GM21529 (cell line): ENCODE measurements around the gene CHST13.

Source experiments
- ATAC-seq: cut with Tn5 transposase; IDR thresholded peaks from one replicate; pipeline ENCODE4 v1.9.1; 2021; ENCODE audit not compliant: unreplicated experiment

The CHST13 gene, protein sequence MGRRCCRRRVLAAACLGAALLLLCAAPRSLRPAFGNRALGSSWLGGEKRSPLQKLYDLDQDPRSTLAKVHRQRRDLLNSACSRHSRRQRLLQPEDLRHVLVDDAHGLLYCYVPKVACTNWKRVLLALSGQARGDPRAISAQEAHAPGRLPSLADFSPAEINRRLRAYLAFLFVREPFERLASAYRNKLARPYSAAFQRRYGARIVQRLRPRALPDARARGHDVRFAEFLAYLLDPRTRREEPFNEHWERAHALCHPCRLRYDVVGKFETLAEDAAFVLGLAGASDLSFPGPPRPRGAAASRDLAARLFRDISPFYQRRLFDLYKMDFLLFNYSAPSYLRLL

DNA sequence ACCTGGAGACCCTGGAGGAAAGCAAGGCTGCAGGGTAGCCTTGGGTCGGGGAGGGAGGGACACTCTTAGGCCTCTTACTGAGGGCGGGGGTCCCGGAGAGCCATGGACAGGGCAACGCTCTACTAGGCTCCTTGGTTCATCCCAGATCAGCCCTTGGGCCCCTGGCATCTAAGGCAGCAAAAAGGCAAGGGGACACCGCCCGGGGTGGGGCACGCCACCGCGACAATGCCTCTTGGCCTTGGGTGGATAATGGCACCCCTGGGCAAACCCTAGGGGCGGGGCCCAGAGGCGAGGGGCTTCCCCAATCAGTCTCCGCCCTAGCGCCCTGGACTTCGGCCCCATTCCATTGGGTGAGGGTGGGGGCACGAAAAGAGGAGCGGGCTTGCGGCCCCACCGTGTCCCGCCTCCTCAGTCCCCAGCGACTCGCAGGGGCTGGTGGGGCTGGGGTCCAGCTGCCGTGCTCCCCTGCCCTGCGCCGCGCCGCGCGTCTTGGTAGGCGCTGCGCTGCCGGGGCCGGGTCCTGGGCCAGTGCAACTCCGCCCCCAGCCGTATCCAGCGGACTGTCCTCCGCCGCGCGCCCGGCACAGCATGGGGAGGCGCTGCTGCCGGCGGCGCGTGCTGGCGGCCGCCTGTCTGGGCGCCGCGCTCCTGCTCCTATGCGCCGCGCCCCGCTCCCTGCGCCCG, at the start of gene CHST13:
Gene CHST13, plus strand, starts transcription at position 411 of the 684 bp plus-strand sequence. Its CDS starts 178 bp downstream, at position 589.
- ATAC-seq = no peak

DNA sequence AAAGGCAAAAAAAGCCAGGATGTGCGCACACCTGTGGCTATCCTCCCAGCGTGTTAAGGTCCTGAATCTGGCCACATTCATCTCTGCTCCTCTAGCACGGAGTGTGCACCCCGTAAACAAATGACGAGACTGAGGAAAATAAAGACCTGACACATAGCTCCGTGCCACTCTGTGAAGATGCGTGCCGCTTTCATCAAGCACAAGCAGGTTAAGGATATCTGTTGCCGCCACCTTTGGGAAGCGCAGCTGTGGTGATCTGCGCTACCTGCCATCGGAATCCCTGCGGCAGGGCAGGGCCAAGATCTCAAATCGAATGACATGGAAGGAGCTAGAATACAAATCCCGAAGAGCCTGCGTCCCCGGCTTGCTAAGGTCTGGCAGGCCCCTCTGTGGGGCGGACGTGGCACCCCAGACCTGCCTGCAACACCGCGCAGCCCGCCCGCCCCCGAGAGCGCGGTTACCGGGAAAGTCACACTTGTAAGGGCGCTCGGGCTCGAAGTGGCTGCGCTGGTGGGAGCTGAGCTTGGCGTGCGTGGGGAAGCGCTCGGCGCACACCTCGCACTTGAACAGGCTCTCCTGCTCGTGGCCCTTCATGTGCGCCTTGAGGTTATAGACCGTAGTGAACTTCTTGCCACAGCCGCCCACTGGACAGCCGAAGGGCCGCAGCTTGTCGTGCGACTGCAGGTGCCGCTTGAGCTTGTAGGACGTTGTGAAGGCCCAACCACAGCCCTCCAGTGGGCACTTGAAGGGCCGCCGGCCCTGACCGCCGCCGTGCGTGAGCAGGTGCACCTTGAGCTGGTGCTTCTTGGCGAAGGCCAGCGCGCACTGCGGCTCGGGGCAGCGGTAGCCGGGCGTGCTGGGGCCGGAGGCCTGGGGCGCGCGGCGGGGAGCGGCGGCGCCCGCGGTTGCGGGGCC, 49.2 kb upstream of the CHST13 start:
- peak; percentile 27 for ATAC-seq

DNA sequence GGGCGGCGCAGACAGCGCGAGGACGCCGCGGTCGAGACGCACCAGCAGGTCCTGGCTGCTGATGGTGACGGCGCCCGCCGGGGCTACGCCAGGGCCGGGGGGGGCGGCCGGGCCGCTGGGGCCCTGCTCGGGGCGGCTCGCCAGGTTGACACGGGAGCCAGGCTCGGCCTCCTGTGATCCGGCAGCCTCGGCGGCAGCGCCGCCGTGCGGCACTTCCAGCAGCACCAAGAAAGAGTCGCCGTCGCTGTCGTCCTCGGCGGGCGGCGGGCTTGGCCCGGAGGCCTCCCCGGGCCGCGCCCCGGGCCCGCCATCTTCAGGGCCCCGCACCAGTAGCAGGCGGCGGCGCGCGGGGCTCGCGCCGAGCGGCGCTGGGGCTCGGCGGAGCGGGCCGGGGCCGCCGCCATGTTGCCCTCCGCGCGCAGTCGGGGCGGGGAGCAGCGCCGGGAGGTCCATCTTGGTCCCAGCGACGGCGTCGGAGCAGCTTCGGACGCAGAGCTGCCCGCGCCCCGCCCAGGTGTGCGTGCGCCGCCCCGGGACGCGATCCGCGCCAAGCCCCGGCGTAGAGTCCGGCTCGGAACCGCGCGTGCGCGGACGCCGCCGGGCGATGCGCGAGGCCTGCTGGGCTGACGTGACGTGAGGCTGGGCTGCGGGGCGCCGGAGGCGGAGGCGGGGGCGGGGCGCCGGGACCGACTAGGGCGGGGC, 48.4 kb upstream of the CHST13 start, which contains the start of gene ZXDC:
Gene ZXDC, minus strand, starts transcription at position 479 of the 702 bp plus-strand sequence. Its CDS starts 26 bp downstream, at position 453.
- peak; percentile 78 for ATAC-seq

DNA sequence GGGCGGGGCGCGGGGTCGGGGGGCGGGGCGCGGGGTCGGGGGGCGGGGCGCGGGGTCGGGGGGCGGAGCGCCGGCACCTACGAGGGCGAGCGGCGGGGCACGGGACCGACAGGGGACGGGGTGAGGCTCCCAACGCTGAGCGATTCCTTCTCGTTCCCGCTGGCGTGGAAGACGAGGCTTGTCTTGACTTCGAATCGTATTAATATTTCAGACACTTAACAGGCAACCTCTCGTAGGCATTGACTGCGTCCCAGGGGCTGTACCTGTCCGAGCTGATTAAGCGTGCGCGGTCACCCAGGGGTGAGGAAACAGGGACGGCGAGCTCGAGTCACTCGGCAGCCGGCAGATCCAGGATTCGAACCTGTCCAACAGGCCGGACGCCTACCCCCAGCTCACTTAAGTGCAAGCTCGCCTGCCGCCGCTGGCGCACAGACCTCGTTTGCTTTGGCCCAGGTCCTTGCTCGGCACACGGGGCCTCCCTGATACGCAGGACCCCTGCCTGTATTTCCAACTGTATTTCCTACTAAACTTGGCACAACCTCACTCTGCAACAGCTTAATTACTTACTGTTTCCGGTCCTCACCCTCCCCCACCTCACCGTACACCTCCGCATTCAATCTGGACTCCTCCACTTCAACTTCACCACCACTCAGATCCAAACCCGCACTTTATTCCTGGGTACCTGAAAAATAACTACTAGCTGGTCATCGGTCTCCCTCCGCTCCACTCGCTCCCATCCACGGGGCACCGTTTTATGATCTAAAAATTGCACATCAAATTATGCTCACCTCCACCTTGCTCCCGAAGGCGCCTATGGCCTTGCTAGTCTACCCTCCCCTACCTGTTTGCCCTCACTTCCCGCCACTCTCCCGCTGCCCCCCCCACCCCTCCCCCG, 47.5 kb upstream of the CHST13 start:
- ATAC-seq = peak; percentile 28

DNA sequence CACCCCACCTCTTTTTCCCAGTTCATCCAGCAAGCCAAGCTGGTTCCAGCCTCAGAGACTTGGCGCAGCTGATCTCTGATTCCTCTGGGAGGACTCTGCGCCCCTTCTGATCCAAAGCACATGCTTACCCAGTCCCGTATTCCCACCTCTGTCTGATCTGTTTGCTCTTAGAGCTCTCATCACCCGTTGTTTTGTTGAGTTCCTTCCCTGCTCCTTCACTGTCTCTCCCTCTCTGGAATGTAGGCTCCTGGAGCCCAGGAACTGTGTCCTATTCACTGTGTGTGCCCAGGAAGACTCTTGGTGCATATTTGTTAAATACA, 46.9 kb upstream of the CHST13 start:
- no peak for ATAC-seq

DNA sequence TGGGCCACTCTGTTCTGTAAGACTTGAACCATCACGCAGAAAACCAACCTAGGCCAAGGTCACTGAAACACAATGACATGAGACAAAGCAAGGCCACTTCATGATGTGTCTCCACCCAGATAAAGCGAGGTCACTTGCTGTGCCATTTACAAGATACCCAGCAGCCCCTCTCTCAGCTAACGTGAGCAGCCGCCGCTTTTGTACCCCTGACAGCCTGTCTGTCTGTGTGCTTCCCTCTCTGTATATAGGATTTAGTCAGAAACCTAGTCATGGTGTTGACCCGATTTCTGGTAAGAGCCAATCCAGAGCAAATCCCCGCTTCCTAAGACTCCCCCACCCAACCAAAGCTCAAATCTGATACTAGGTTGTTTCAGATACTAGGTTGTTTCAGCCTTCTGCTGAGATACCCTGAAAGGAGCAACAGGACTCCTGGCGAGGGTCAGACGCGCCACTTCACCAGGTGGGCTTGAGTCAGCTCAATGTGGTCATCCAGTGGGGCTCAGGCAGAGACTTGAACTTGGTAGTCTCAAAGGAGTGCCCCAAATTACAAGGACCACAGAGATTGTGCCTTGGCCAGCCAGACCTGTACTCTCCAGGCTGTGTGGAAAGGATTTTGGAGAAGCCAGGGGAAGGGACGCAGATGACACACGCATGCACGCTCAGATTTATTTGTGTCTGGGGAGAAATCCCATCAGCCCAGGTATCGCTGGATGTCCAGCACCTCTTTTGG, 45.2 kb upstream of the CHST13 start:
- no peak for ATAC-seq

DNA sequence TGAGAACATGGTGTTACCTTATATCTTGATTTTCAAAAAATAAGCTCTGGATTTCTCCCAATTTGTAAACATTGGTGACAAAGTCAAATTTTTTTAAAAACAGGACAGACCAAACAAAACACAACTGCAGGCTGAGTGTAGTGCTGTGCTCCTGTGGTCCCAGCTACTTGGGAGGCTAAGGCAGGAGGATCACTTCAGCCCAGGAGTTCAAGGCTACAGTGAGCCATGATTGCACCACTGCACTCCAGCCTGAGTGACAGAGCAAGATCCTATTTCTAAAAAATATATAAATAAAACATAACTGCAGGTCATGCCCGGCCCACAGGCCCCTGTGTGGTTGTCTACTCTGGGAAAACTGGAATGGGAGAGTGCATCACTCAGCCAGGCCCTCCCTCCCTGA, 44.3 kb upstream of the CHST13 start:
- no peak for ATAC-seq

DNA sequence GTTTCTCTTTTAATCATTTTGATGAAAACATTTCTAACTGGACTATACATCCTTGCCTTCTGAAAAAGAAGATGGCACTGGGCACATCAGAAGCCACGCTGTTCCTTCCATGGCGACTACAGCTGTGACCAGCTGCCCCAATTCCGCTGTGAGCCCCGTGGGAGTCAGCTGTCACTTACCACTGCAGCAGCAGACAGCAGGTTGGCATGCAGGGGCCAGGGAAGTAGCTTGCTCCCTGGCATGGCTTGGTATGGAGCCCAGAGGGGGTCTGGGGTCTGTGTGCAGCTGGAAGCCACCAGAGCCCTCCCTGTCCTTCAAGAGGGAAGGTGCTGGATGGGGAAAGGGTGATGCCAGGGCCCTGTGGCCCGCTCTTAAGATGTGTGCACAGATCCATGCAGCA, 43.7 kb upstream of the CHST13 start:
- ATAC-seq = no peak

DNA sequence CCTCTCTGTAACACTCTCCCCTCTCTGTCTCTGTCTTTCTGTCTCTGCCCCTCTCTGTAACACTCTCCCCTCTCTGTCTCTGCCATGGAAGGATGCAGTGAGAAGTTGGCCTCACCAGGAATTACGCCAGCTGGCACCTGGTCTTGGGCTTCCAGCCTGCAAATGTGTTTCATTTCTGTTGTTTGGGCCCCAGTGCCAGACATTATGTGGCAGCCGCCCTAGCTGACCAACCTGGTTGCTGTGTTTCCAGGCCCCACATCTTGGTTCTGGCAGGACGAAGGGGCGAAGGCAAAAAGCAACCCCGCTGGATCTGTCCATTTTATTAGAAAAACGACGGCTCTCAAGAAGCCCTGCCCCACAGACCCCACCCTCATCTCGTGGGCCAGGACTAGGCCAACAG, 43.1 kb upstream of the CHST13 start:
- no peak for ATAC-seq

DNA sequence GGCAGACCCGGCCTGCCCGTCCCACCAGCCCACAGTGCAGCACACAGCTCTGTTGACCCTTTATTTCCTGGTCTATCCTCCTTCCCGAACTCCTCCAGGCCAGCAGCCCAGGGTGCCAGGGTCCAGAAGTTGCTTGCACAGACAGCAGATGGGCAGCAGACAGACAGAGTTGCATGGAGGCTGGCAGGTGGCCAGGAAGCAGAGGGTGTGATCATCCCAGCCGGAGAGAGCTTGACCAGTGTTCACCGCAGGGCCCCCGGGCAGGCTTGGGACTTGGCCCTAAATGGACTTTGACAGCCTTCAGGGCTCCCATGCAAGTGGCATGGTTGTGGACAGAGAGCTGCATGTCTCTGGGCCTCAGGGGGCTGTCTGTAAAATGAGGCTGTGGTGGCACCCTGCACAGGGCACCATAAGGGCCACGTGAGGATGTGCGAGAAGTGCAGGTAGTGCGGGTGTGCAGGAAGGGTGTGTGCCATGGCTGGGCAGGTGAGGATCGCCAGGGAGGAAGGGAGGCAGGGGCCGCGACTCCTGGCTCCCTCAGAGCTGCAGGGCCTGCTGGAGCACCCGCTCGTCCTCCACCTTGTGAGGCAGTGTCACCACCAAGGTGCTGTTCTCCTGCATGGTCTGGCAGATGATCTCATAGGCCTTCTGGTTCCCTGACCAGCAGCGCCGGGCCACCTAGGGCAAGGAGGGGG, 42.0 kb upstream of the CHST13 start:
- ATAC-seq = no peak

DNA sequence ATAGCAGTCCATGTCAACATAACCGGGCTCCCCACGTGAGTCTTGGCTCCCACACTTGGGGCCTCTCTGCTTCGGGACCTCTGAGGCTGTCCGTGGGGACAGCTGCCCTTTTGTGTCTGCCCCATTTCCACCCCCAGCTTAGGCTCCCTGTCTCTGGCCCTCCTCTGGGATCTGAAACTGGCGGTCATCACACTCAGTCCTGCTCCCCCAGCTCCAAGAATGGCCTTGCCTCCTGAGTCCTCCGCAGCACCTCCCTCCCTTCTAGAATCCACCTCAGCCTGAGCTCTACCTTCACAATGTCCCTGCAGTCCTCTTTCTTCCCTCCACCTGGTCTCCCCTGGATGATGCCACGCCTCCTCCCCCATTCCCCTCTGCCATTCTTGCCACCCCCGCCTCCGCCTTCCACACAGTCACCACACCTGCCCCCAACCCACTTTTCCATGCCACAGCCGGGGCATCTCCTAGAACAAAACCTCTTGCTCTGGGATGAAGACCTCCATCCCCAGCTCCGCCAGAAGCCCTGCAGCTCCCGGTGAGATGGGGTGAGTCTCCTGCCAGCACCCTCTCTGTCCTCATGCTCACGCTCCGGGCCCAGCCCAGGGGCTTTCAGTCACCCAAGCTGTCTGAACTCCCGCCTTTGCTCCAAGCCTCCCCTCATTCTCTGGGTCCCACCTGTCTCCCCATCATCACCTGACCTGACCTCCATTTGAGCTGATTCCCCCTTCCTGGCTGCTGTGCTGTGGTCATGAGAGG, 41.3 kb upstream of the CHST13 start:
- ATAC-seq = no peak

DNA sequence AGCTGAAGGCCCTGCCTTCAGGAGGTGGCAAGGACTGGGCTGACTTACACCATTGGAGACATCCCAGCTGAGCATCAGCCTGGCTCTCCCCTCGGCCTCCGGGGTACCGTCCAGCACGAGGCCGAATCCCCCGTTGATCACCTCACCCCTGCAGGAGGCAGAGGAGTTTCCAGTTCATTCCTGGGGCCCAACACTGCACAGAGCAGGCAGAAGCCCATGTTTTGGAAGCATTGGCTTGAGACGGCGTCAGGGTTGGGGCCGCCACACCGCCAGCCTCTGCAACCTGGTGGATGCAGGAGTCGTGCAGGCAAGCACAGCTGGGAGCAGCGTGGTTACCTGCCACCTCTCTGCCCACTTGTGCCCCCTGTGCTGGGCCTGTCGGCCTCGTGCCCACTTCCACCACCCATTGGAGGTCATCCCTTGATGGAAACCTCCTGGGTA, 40.6 kb upstream of the CHST13 start:
- ATAC-seq = no peak

DNA sequence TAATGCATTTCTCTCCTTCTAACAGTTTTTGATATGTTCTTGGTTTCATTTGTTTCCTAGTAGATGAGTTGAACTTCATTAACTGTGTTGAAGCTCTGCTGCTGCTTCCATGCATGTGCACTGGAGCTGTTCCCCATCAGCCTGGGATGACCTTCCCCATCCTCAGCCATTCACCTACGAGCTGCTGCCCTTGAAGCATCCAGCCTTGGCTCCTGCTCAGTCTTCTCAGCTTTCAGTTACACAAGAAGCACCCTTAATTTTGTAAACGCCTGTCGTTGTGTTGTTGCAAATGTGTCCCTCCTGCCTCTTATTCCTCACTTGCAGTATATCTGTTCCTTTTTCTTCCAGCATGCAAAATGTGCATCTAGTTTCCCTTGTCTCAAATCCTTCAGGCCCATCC, 39.8 kb upstream of the CHST13 start:
- ATAC-seq = no peak

DNA sequence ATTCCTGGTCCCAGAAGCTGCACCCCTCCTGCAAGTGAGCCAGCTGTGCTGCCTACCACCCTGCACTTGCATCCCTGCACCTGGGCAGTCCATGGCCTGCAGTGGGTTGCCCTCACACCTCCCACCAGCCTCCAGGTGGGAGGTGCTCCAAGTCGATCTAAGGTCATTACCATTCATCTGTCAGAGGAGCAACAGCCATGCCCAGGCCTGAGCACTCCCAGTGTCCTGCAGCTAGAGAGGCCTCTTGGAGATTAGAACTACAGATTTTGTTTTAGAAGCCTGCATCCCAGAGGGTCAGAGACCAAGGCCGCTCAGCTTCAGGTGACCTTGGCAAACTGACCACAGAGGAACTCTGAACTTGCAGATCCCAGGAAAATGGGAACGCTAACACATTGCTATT, 39.3 kb upstream of the CHST13 start:
- no peak for ATAC-seq

DNA sequence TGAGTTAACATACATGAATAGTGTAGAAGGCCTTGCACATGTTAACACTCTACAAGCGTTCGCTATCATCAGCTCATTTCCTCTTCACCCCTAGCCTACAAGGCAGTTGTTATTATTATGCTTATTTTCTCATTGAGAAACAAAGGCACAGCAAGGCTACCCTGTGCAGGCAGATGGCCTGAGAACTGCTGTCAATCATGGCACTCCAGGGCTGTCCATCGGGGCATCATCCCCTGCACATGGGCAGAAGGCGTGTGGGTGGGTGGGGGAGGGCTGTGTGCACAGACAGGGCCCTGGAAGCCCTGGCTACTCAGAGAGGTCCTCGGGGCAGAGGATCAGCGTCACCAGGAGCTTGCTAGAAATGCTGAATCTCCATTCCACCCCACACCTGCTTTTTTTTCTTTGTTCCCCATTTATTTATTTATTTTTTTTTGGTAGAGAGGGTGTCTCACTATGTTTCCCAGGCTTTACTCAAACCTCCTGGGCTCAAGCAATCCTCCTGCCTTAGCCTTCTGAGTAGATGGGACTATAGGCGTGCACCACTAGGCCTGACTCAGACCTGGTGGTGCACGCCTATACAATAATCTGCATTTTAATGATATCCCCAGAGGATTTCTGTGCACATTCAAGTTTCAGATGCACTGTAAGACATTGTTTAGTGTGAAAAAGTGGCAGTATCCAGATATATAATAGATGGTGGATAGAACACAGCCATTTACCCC, 38.6 kb upstream of the CHST13 start:
- ATAC-seq = no peak

DNA sequence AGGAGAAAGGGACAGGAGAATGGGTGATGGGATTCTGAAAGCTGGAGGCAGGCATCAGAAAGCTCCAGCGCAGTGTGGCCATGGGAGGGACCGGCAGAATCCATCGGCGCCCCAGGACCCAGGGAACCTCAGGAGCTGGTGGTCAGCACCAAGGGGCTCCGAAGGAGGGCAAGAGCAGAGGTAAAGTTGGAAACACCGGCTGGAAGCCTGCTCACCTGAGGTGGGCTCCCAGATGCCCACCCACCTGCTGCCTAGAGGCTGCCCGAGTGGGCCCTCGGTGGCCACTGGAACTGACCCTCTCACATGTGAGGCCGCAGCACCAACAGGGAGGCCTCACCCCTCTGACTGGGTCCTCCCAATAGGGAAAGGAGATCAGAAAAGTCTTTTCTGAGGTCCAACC, 38.0 kb upstream of the CHST13 start:
- ATAC-seq = no peak

DNA sequence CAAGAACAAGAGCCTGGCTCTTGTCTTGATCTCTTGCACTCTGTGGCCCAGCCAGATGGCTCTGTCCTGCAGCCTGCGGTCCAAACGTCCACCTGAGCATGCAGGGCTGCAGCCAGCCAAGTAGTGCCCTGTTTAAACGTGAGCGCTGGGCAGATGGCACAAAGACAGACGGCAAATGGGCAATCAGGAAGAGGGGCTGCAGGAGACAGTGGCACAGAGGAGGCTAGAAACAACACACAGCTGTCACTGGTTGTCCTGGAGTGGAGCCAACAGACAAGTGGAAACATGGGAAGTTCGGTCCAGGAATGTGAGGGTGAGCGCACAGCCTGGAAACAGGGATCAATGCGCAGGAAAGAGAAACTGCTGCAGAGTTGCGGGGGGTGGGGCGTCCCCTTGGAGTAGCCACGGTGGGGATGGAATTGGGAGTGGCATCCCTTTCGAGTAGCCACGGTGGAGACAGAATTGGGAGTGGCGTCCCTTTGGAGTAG, 37.6 kb upstream of the CHST13 start:
- ATAC-seq = no peak
